DMS114 treated with DMSO at 0.1 percent for 48 hours (cell line): ENCODE data around the gene ATP1A1.
A peak's percentile ranks its signal among the peaks of the same experiment; 100 is the strongest.

Experiments used
- DNase-seq: peaks from one replicate; lab custom pipeline; 2025; ENCODE audit not compliant: unreplicated experiment; lab: John Stamatoyannopoulos, UW

The ATP1A1 gene

DNA sequence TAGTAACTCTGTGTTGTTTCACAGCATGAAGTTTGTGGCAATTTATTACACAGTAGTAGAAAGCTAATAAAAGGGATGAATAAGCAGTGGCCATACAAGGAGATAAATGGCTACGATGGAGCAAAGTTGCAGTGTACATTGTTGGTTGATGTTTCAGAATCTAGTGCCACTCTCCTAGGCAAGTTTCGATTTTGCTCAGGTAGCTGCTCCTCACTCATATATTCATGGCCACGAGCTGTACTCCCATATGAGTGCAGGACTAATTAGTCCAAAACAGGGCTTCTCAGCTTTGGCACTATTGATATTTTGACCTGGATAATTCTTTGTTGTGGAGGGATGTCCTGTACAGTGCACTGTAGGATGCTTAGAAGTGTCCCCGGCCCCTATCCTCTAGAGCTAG is 30.0 kb upstream of the ATP1A1 start:
- DNase-seq, result no peak

DNA sequence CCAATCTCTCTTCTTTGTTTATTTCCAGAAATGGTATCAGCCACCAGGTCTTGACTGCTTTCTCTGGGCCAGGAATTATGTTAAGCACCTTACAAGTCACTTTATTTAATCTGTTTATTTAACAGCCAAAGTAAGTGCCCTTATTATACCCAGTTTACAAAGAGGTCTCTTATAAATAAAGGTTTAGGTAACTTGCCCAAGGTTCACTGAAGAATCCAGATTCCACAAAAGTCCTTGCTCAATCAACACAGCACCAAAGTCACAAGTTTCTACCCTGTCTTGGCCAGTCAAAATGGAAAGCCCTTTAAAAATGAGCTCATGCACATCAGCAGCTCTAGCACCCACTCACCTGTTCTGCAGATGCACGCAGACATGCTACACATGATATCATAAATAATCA is 28.0 kb upstream of the ATP1A1 start:
- no peak for DNase-seq

DNA sequence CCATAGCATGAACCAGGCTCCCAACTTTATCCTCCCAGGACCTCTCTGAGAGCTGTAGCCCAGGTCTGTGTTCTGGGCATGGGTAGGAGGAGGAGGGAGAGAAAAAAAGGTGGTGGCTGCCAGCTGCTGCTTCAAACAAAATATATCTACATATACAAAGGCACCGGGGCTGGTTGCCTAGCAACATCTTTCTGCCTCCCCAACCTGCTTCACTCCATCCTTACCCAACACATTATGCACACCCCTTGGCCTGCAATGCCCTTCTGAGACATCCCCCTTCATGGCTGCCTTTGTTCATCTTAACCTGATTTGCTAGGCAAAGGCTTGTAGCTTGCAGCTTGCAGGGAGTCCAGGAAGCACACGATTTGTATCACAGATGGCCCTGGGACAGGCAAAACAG is 27.2 kb upstream of the ATP1A1 start:
- no peak for DNase-seq

DNA sequence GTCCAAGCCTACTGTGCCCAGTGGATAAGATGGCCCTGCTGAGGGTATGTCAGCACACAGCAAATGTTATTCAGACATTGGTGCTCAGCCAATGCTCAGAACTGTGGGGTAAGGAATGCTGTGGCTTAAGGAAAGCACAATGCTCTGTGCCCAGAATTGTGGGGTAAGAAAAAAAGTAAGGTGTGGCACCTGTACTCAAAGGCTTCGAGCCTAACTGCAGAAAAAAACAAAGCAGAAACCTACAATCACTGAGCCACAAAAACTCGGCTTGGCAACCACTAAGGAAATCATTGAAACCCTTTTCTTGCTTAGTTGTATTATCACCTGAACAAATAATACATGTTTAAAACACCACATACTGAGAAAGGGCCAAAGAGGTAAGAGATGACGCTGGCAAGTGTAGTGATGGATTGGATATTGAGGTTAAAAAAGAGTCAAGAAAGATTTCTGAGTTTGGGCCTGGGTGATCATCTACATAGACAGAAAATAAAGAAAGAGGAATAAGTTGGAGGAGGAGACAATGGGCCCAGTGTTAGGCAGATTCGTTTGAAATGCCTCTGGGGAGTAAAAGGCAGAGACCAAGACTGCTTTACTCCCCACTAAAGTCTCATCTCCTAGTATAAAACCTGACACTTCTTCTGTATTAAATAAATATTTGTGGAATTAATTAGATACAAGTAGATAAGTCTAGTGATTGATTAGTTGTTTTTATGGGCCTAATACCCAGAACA is 25.9 kb upstream of the ATP1A1 start:
- no peak for DNase-seq

DNA sequence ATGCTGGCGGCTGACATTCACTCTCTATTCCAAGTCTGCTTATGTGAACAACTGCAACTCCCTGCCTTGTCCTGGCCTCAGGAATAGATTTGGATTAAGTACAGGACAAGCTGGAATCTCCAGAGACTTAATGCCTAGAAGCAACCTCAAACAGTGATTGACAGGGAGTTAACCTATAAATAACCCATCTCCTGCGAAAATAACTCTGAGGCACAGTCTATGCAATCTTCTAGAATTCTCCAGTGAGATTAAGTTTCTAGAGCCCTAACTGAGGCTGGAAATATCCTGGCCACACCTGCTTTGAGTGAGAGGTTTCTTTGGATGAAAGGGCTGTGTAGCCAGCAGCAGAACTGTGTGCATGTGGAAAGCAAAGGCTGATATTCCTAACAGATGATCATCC is 25.3 kb upstream of the ATP1A1 start:
- no peak for DNase-seq

DNA sequence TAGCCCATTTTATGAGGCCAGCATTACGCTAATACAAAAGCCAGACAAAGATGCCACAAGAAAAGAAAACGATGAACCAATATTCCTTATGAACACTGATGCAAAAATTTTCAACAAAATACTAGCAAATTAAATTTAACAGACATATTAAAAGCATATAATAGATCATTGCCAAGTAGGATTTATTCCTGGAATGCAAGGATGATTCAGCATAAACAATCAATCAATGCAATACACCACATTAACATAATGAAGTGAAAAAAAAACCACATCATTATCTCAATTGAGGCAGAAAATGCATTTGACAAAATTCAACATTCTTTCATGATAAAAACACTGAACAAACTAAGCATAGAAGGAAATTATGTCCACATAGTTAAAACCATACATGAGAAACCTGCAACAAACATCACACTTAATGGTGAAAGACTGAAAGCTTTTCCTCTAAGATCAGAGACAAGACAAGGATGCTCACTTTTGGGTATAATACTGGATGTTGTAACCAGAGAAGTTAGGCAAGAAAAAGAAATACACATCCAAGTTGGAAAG is 22.9 kb upstream of the ATP1A1 start:
- no peak for DNase-seq

DNA sequence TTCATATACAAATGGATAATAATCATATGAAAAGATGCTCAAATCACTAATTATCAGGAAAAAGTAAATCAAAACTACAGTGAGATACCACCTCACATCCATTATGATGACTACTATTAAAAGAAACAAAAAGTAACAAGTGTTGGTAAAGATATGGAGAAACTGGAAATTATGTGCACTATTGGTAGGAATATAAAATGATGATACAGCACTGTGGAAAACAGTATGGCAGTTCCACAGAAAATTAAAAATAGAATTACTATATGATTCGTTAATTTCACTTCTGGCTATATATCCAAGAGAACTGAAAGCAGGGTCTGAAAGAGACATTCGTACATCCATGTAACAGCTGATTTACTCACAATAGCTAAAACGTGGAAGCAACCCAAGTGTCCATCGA is 21.1 kb upstream of the ATP1A1 start:
- no peak for DNase-seq

DNA sequence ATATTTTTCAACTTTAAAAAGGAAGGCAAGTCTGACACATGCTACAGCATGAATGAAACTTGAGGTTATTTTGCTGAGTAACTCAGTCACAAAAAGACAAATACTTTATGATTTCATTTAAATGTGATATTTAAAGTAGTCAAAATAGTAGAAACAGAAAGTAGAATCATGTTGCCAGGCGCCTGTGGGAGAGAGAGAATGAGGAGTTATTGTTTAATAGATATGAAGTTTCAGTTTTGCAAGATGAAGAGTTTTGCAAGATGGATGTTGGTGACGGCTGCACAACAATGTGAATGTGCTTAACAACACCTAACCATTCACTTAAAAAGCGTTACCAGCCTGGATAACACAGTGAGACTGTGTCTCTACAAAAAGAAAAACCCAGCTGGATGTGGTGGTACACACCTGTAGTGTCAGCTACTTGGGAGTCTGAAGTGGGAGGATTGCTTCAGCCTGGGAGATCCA is 20.7 kb upstream of the ATP1A1 start:
- no peak for DNase-seq

DNA sequence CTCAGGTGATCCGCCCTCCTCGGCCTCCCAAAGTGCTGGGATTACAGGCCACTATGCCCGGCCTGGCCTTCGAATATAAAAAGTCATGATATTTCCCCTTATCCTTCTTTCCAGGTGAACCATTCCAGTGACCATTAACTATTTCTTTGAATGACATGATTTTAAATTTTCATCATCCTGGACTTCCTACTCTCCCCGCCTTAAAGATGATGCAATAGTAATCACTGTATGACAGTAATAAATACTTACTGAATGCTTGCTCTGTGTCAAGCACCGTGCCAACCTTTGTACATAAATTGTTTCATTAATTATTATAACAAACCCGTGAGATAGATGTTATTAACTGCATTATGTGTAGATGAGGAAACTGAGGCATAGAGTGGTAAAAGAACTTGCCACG is 19.9 kb upstream of the ATP1A1 start:
- no peak for DNase-seq

DNA sequence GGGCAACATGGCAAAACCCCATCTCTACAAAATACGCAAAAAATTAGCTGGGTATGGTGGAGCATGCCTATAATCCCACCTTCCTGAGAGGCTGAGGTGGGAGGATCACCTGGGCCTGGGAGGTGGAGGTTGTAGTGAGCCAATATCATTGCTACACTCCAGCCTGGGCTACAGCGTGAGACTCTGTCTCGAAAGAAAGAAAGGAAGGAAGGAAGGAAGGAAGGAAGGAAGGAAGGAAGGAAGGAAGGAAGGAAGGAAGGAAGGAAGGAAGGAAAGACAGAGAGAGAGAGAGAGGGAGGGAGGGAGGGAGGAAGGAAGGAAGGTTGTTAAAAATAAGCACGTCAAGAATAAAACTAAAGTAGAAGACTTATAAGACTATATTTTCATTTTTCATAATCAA is 17.0 kb upstream of the ATP1A1 start:
- DNase-seq, result no peak

DNA sequence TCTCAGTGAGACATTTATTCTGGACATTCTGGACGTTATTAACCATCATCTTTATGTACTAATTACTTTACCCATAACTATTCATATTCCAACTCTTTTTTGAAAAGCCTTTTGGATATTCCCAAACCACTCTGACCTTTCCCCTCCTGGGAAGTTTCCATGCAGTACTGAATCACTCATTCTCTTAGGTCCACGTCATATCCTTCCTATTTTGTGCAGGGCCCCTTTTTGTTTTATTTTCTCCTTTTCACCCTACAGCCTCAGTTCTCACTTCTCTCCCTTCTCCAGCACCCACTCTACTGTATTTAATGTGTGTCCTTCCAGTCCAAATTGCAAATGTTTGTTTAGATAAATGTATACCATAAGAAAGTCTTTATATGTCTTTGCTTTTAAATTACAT is 16.4 kb upstream of the ATP1A1 start:
- no peak for DNase-seq

DNA sequence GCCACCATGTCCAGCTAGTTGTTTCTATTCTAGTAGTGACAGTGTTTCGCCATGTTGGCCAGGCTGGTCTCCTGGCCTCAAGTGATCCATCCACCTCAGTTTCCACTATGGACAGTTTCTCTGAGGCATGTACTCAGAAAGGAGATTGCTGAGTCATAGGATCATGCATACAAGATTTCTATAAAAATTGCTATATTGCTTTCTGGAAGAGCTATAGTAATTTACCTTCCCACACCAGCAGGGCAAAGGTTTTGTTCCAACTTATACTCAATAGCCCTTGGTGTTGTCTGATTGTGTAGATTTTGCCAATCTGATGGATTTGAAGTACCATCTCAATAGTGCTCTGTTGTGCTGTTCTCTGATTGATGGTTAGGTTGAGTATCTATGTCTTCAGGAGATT is 15.6 kb upstream of the ATP1A1 start:
- DNase-seq, result no peak

DNA sequence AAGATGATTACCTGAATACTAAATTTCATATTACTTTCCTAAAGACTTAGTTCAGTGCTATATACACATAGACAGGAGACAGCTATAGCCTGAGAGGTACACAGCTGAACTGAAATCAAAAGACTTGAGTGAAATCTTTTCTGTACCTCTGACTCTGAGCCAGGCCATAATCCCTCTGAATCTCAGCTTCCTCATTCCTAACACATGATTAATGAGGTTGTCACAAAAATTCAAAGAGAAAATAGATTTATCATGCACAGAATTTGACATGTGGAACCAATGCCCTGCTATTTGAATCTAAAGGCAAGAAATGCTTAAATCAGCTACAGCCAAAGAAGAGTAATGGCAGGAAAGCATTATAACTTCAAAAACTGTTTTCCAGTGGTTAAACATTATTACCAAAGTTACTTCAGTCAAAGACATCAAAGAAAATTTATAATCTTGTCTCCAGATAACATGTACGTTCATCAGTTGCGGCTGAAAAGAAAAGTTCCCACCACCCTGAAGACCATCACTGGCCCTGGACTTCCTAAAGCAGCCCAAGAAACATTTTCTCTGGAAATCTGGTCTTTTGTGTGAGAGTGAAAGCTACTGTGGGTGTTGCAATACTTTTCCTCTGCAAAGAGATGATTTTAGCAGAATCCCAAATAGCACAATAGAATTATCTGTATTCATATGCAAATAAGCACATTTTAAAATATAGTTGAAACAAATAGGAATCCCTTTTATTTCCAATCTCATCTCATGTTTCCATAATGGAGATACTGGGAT is 13.8 kb upstream of the ATP1A1 start:
- no peak for DNase-seq

DNA sequence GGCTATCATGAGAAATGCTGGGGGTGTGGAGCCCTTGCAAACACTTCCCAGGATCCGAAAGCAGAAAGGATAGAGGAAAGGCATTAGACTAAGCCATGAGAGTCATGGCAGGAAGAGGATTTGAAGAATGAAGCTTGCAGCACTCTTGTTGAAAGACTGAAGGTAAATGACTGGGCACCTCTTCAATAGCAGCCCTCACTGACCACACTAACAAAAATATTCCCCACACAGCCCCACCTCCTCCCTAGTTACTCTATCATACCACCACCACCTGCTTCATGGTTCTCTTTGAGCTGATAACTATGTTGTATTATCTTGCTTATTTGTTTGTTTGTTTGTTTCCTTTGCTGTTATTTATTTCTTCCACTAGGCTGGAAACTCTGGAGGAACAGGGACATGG is 13.2 kb upstream of the ATP1A1 start:
- DNase-seq, result no peak

DNA sequence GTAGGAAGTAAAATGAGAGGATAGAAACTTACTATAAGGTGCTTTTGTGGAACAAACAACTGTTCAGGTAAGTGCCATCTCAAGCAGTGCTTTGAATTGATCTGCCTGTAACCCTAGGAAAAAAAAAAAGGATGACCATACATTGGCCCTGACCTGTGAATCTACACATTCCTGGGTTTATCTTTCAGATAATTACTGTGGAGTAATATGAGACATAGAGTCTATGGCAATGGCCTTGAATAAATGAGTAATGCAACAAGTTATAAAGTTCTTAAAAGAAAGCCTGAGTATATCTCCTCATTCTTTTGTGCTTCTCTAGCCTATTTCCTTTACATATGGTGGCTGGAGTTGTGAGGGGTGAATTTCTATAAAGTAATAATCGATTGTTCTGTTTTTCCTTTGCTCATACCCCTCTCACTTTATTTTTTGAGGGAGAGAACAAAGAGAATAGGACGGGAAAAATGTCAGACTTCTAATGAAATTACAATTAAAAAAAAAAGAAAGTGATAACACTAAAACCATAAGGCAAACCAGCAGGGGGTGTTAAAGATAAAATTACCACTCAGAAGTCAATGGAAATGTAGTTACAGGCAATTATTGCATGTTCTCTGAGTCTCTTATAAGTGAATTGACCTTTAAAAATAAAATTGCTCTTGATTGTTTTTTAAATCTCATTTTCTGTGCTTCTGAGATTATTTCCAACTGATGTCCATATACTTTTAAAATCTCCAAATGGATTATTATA is 12.4 kb upstream of the ATP1A1 start:
- peak; percentile 28 for DNase-seq

DNA sequence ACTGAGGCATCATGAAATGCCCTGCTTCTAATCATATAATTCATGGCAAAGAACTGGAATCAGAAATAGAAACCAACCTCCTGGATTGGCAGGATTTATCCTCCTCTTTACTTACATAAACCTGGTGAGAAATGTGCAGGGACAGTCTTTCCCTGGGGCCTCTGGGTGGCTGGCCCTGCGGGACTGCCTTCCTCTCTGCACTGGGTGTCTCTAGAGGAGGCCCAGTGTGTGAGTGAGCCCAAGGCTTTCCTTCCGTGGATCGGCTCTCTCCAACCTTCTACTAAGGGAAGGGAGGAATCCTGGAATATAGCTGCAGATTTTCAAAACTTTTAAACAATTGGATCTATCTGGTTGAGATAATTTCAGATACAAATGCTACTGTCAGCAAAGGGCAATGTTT is 11.4 kb upstream of the ATP1A1 start:
- no peak for DNase-seq

DNA sequence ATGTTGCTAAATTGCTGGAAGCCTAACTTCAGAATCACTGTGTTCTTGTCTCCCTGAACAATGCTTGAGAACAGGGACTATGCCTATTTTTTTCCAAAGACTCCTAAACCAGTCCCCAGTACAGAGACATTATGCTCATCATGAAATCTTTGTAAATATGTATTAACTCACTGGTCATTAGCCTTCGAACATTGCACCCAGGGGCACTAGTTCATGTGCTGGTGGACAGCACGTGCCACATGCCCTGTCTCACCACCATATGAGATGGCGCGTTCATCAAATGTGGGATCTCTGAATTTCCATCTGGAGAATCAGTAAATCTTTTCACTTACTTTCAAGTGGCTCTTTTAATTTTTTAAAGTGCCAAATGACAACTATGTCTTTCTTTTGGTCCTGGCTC is 11.0 kb upstream of the ATP1A1 start:
- no peak for DNase-seq

DNA sequence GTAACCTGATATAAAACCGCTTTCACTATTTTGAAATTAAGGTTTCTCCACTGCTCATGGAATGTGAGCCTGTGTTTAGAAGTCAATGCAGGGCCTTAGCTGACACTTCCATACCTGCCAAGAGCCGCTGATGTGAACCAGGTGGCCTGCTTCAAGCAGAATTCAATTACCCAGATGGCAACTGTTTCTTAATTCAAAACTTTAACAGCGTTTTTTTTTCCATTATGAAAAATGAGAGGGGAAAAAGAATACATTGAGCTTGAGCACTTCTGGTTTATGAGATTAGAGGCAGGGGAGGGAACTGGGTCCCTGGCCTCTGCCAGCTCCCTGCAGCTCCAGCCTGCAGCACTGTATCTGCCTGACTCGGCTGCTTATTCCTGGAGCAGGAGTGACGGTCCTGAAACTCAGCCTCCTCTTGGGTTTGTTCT is 7.7 kb upstream of the ATP1A1 start:
- DNase-seq, result no peak

DNA sequence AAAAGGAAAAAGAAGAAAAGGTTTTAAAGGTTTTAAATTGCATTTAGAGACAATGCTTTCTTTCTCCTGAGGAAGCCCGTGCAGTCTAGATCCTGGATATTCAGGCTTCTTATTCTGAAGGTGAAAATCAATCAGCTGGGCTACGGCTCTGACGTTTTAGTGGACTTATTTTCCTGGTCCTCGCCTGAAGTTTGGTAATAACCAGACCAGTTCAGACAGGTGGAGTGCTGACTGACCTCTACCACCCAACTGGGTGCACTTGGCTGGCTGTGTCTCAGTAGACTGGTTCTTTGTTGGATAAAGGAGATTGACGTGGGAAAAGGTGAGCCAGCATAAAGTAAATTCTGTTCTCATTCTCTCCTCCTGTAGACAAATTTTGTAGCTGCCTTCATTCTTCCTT is 7.2 kb upstream of the ATP1A1 start:
- no peak for DNase-seq

DNA sequence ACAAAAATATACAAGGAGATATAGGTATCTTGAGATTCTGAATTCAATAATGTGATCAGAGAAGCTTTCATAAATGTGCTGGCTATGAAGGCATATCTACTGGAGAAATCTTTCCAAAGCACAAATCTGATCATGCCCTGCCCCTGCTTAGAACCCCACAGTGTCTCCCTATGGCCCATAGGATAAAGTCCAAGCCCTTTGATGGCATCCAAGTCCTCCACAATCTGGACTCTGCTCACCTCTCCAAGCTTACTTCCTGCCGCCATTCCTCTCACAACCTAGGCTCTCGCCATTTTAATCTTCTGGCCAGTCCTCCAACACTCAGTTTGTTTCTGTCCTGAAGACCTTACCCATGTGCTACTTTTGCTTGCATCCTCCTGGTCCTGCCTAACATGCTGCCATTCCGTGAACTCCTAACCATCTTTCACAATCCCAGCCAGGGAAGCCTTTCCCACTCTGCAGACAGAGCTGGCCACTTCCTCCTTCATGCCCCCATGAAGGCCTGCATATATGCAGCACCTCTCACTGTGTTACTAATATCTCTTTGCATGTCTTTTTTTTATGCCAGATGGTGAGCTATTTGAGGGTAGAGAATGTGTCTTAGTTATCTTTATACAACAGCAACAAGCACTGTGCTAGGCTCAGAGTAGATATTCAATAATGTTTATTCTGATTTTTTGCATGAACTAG is 5.6 kb upstream of the ATP1A1 start:
- no peak for DNase-seq

DNA sequence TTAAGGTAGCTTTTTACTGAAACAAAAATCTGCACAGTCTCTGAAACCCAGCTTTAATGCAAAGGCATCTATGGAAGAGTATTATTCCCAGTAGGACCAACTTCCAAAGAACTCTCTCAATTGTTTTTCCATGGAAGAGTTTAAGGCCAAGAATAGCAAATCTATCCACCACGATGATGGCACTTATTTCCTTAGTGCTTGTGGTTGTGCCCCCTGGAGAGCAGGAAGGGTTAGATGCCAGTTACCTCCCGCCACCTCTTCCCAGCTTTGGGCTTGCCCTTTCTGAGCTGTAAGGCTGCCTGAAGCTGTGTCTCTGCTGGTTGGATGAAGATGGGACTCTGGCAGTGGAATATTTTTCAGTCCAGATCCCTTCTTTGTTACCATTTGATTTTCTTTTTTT is 4.8 kb upstream of the ATP1A1 start:
- no peak for DNase-seq
